Uterus (tissue), 4 donors: ENCODE measurements around the gene NPFFR2. TPM values are rescaled to one million over a fixed set of nuclear protein-coding genes. Genes with fewer than 3 reads are reported as not detected.

Experiments
- DNase-seq, 2 donors: peaks; one replicate each; pipeline ENCODE4 v3.0.0-alpha.2; 2019 to 2020
- H3K27ac ChIP-seq, 2 donors: fragments of 200-600 bp; sonication (generic); 1 replicate in 1 of 2; 2 replicates in 1 of 2; pipeline ENCODE4 v1.5.1; 2016 to 2018
- H3K27me3 ChIP-seq, 2 donors: fragments of 200-600 bp; sonication (generic); one replicate each; pipeline ENCODE4 v1.5.1; 2018 to 2019; ENCODE audit warnings: control low read depth in 1 of 2
- H3K36me3 ChIP-seq, 2 donors: fragments of 200-600 bp; sonication (generic); one replicate each; pipeline ENCODE4 v1.5.1; 2019; ENCODE audit warnings: control low read depth in 1 of 2
- H3K4me1 ChIP-seq, 2 donors: fragments of 200-600 bp; sonication (generic); one replicate each; pipeline ENCODE4 v1.5.1; 2018 to 2019; ENCODE audit warnings: control low read depth in 1 of 2
- H3K4me3 ChIP-seq, 2 donors: fragments of 200-600 bp; sonication (generic); 1 replicate in 1 of 2; 2 replicates in 1 of 2; pipeline ENCODE4 v1.5.1; 2018 to 2019; ENCODE audit warnings: mild to moderate bottlenecking in 1 of 2
- H3K9me3 ChIP-seq, 2 donors: fragments of 200-600 bp; sonication (generic); one replicate each; pipeline ENCODE4 v1.5.1; 2019; ENCODE audit warnings: control low read depth in 1 of 2
- CTCF ChIP-seq, 4 experiments: fragments of 200-600 bp in 2 of 4; fragments of 450-650 bp in 2 of 4; sonication (generic) in 2 of 4; IDR thresholded peaks; one replicate each; pipeline ENCODE4 v1.5.1; 2016 to 2019; ENCODE audit warnings: antibody characterized with exemption in 4 of 4, mild to moderate bottlenecking in 2 of 4, moderate library complexity in 1 of 4
- POLR2A ChIP-seq, 2 donors: fragments of 450-650 bp; IDR thresholded peaks; one replicate each; pipeline ENCODE4 v1.6.1; 2016; ENCODE audit warnings: antibody characterized with exemption in 2 of 2, mild to moderate bottlenecking in 1 of 2, moderate library complexity in 1 of 2
- intact Hi-C: fragments of 100-400 bp; cut with DNase I; formaldehyde crosslinking; loops from one replicate; pipeline ENCODE4 v1.15.1; 2023; ENCODE audit warnings: low total_unique reads
- total RNA-seq, 4 donors: library from RNA; depleted of rRNA in 3 of 4; stranded (reverse); fragments of >200 nt in 3 of 4; gene quantifications; one replicate each; pipeline versions ENCODE4 v1.1.0 to v1.2.4, GENCODE V29; 2014 to 2023
- donor health status: DM: yes; HTN: yes; CAD: no.

The NPFFR2 gene
- total RNA-seq, 4 donors from 2014 or later: 0.30 TPM; not detected in 3

- Histone ChIP-seq H3K4me1 (no peaks in the 10 kb centered on the region), H3K36me3 (no peaks in the 10 kb centered on the region), H3K9me3 (no peaks in the 10 kb centered on the region), H3K4me3 (no peak overlapping the region), H3K27ac (no peak overlapping the region), H3K27me3 (no peaks in the 10 kb centered on the region)
- no peak for DNase-seq
- intact Hi-C loops: no loop called here
- TF ChIP-seq POLR2A (IDR thresholded peaks at IDR 0.05): no peak
- TF ChIP-seq CTCF (IDR thresholded peaks at IDR 0.05): no peak
Observed at GRCh38 chr4:72169861-72170260, 138.1 kb downstream of the NPFFR2 start.

- Histone ChIP-seq H3K4me3 (no peak overlapping the region), H3K27ac (no peak overlapping the region), H3K4me1 (no peaks in the 10 kb centered on the region), H3K36me3 (no peaks in the 10 kb centered on the region), H3K9me3 (no peaks in the 10 kb centered on the region), H3K27me3 (no peaks in the 10 kb centered on the region)
- intact Hi-C loops: no loop called here
- DNase-seq: no peak
- no peak for TF ChIP-seq POLR2A (IDR thresholded peaks at IDR 0.05)
- TF ChIP-seq CTCF (IDR thresholded peaks at IDR 0.05): no peak
Observed at GRCh38 chr4:72171761-72172160, 140.0 kb downstream of the NPFFR2 start.

- no peaks in the 10 kb centered on the region for H3K4me1 ChIP-seq
- H3K36me3 ChIP-seq: no peaks in the 10 kb centered on the region
- intact Hi-C loops: no loop called here
Observed at GRCh38 chr4:72179342-72179741, 147.5 kb downstream of the NPFFR2 start.

GRCh38 chr4:72186714-72187113, 154.9 kb downstream of the NPFFR2 start:
- DNase-seq: no peak
- Histone ChIP-seq H3K4me1 (no peaks in the 10 kb centered on the region), H3K27me3 (no peaks in the 10 kb centered on the region), H3K4me3 (no peak overlapping the region), H3K36me3 (no peaks in the 10 kb centered on the region), H3K27ac (no peak overlapping the region), H3K9me3 (no peaks in the 10 kb centered on the region)
- no peak for TF ChIP-seq POLR2A (IDR thresholded peaks at IDR 0.05)
- no peak for TF ChIP-seq CTCF (IDR thresholded peaks at IDR 0.05)
- intact Hi-C loops: no loop called here

More at GRCh38 chr4:72179342-72179741, 147.5 kb downstream of the NPFFR2 start:
- Histone ChIP-seq H3K9me3 (no peaks in the 10 kb centered on the region), H3K4me3 (no peak overlapping the region), H3K27me3 (no peaks in the 10 kb centered on the region), H3K27ac (no peak overlapping the region)
- no peak for TF ChIP-seq CTCF (IDR thresholded peaks at IDR 0.05)
- DNase-seq: no peak

DNA sequence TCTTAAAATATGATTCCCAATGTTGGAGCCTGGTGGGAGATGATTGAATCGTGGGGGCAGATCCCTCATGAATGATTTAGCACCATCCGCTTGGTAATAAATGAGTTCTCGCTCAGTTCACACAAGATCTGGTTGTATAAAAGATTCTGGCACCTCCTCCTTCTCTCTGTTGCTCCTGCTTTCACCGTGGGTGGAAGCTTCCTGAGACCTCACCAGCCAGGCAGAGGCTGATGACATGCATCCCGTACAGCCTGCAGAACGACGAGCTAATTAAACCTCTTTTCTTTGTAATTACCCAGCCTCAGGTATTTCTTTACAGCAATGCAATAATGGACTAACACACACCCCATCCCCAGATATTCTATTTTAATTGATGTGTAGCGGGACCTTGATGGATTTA, 162.2 kb downstream of the NPFFR2 start:
- no peak for TF ChIP-seq CTCF (IDR thresholded peaks at IDR 0.05)
- no peak for TF ChIP-seq POLR2A (IDR thresholded peaks at IDR 0.05)
- H3K36me3 ChIP-seq: no peaks in the 10 kb centered on the region
- no peaks in the 10 kb centered on the region for H3K9me3 ChIP-seq
- intact Hi-C loops: no loop called here
- H3K27me3 ChIP-seq: no peaks in the 10 kb centered on the region
- H3K27ac ChIP-seq: no peak overlapping the region
- H3K4me1 ChIP-seq: no peaks in the 10 kb centered on the region
- DNase-seq: no peak
- H3K4me3 ChIP-seq: no peak overlapping the region
